22Rv1 (cell line): ENCODE results near the gene FNBP1L.

Source experiments
- H3K27ac ChIP-seq: fragments of 450-650 bp; 2 replicates; pipeline ENCODE4 v1.5.1; 2017
- ZFX ChIP-seq: fragments of 450-650 bp; IDR thresholded peaks from 2 replicates; pipeline ENCODE4 v1.6.1; 2017; ENCODE audit warnings: antibody characterized with exemption, borderline replicate concordance
- TF ChIP-seq, protein P1 (sequence below): fragments of 450-650 bp; IDR thresholded peaks from 2 replicates; pipeline ENCODE4 v1.5.1; 2017; ENCODE audit warnings: mild to moderate bottlenecking

FNBP1L gene

DNA sequence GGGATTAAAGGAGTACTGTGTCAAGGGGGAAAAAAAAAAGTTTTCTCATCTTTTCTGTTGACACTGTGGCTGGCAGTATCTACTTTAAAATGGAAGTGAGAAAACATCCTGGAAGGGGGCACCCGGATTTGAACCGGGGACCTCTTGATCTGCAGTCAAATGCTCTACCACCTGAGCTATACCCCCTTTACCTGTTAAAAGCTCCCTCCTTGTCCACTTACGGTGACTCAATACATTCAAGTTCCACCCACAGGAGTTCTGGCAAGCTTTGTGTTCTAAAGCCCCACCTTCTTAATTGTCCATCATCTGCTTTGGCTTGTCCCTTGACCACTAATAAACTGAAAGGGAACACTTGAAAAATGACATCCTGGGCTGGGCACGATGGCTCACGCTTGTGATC lies 68.2 kb downstream of the FNBP1L start:
- no peak overlapping the region for H3K27ac ChIP-seq
- TF ChIP-seq, protein P1, sequence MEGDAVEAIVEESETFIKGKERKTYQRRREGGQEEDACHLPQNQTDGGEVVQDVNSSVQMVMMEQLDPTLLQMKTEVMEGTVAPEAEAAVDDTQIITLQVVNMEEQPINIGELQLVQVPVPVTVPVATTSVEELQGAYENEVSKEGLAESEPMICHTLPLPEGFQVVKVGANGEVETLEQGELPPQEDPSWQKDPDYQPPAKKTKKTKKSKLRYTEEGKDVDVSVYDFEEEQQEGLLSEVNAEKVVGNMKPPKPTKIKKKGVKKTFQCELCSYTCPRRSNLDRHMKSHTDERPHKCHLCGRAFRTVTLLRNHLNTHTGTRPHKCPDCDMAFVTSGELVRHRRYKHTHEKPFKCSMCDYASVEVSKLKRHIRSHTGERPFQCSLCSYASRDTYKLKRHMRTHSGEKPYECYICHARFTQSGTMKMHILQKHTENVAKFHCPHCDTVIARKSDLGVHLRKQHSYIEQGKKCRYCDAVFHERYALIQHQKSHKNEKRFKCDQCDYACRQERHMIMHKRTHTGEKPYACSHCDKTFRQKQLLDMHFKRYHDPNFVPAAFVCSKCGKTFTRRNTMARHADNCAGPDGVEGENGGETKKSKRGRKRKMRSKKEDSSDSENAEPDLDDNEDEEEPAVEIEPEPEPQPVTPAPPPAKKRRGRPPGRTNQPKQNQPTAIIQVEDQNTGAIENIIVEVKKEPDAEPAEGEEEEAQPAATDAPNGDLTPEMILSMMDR = no peak
- TF ChIP-seq ZFX = no peak

DNA sequence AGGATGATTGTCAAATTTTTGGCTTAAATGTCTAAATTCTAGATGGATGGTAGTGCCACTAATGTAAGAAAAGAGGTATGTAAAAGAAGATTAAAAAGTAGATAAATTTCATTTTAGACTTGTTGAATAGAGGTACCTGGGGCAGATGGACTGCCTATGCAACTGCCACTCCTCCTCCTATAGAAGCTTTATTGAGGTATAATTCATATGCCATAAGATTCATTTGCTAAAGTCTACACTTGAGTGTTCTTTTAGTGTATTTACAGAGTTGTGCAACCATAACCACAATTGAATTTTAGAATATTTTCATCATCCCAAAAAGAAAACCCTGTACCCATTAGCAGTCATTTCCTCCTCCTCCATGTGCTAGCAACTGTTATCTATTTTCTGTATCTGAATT lies 70.6 kb downstream of the FNBP1L start:
- no peak overlapping the region for H3K27ac ChIP-seq
- TF ChIP-seq, protein P1 = no peak
- TF ChIP-seq ZFX = no peak

DNA sequence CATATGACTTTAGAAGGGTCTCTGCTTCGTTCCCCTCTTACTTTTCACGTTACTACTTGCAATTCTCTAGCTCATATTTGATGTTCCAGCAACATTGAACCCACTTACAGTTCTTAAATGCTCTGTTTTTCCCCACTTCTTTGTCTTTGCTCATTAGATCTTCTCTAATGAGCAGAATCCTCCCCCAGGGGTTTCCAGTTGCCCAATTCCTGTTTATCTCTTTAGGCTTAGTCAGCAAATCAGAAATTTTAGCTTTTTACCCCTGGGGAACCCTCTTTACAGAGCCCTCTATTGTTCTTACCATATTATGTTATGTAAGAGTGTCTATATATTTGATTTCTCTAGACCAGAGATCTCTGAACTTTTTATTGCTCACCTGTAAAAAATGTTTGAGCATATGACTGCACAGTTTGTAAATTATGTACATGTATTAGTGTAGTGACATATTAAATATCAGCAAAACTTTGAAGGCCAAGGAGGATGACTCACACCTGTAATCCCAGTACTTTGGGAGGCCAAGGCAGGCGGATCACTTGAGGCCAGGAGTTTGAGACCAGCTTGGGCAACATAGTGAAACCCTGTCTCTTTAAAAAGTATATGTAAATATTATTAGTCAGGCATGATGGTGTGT lies 71.4 kb downstream of the FNBP1L start:
- no peak overlapping the region for H3K27ac ChIP-seq
- no peak for TF ChIP-seq ZFX
- TF ChIP-seq, protein P1 = no peak

DNA sequence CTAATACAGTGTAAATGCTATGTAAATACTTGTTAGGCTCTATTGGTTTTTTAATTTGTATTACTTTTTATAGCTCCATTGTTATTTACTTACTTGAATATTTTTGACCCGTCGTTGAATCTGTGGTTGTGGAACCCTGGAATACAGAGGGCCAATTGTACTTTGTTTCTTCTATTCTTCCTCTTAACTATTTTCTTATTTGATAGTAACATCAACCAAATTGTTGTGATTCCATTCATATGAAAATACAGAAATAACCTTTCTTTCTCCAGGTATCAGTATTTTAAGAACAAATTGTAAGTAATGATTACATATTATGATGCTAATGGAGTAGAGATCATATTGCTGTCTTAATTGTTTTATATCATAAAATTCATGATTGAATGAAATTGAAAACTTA lies 73.7 kb downstream of the FNBP1L start:
- H3K27ac ChIP-seq = no peak overlapping the region
- no peak for TF ChIP-seq ZFX
- TF ChIP-seq, protein P1 = no peak

DNA sequence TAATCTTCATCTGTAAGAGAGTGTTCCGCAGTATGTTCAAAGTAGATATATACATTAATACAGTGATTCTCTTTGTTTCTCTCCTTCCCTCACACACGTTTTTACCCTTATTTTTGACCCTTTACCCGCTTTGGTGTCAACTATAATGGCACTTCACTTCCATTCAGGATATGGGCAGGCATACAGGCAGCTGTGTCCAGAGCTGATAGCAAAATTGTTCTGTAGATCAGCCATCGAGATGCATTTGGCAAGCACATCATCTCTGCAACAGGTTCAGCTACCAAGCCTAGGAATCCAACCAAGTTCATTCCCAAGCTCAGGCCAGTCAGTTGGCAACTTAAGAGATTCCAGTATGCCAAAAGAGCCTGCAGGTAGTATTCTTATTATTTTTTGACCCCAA lies 74.8 kb downstream of the FNBP1L start:
- no peak for TF ChIP-seq ZFX
- TF ChIP-seq, protein P1 = no peak
- H3K27ac ChIP-seq = no peak overlapping the region

DNA sequence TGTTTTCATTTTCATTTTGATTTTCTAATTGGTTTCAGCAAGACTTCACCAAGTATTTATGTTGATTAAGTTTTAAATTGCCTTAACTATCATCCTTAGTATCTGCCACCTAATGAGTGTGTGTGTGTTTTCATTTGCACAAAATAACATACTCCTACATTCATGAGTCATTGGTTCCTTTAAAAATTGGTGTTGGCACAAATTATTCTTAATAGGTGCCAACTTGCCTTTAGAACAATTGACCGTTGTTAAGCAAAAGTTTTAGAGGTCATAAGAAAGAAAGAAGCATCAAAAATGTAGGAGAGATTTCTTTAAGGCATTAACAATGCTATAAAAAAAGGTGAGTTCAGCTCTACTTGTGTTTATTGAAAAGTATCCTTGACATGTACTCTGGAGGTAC lies 77.5 kb downstream of the FNBP1L start:
- H3K27ac ChIP-seq = no peak overlapping the region
- TF ChIP-seq, protein P1 = no peak
- no peak for TF ChIP-seq ZFX

DNA sequence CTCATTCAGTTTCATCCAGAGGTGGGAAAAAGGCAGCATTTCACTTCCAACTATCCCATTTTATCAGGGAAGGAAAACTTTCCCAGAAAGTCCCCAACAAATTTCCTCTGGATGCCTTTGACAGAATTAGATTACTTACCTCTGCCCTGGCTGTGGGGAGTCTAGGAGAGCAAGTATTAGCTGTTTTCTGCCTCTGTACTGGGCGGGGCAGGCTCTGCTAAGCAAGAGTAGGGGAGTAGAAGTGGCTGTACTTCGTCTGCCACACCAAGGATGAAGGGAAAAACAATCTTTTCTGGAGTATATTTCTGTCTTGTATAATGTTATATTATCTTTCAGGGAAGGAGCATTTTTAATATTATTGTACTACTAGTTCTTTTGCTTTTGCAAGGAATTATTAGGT lies 78.5 kb downstream of the FNBP1L start:
- TF ChIP-seq ZFX = no peak
- TF ChIP-seq, protein P1 = no peak
- no peak overlapping the region for H3K27ac ChIP-seq
